ENCODE data around the gene INTS6. TPM values are rescaled to one million over a fixed set of nuclear protein-coding genes. Genes with fewer than 3 reads are reported as not detected.

Gene INTS6
- total RNA-seq, 1 experiment from 2014 or later, result 29.8 TPM

DNA sequence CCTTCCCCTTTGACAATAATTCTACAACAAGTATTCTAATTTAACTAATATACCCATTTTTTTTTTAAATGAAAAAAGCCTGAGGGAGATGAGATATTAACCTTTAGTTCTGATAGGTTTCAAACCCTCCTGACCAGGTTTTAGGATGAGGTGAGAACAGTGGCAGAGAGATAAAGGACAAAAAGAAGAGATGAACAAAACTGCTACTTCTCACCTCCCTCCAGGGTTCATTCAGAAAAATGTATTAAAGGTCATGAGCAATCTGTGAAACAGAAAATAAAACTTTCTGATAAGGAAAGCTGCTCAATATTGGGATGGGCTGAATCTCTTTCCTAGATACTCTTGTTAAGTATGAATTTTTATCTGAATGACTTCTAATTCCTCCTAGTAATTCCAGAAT is 89.2 kb downstream of the INTS6 start:
- H3K27ac ChIP-seq, result no peak overlapping the region
- no peak overlapping the region for H3K4me3 ChIP-seq
- no peaks in the 10 kb centered on the region for H3K9me3 ChIP-seq (replicated peaks)
- H3K4me1 ChIP-seq (replicated peaks), result peaks cover 6% of the 10 kb centered on the region
- no peak for DNase-seq (ENCODE audit: low read depth in 1 of 2, low spot score in 2 of 2)
- no peaks in the 10 kb centered on the region for H3K27me3 ChIP-seq (replicated peaks)
- peaks cover 38% of the 10 kb centered on the region for H3K36me3 ChIP-seq

GRCh38 chr13:51361106-51361505 is 91.7 kb downstream of the INTS6 start:
- no peak for DNase-seq (ENCODE audit: low read depth in 1 of 2, low spot score in 2 of 2)
- H3K27me3 ChIP-seq (replicated peaks), result no peaks in the 10 kb centered on the region
- no peaks in the 10 kb centered on the region for H3K9me3 ChIP-seq (replicated peaks)
- peaks cover 16% of the 10 kb centered on the region for H3K36me3 ChIP-seq
- H3K27ac ChIP-seq, result no peak overlapping the region
- no peak overlapping the region for H3K4me3 ChIP-seq
- H3K4me1 ChIP-seq (replicated peaks), result peaks cover 6% of the 10 kb centered on the region

DNA sequence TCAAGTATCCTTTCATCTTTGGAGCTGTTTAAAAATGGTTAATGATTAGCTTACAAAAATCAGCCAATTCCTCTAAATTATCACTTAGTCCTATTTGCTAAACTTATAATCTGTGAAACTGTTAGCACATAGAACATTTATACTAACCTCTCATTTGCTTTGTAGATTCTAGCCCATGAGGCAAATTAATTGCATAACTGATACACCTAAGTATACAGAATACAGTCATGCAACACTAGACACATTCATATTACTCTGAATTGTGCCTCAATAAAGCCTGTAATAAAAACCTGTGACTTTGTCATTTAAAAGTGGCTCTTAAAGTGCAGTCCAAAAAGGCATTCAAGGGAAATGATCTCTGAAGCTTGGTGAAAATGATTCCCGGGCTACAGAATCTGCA is 92.3 kb downstream of the INTS6 start:
- no peak for DNase-seq (ENCODE audit: low read depth in 1 of 2, low spot score in 2 of 2)

GRCh38 chr13:51359352-51359751 is 93.5 kb downstream of the INTS6 start:
- H3K36me3 ChIP-seq, result peaks cover 4% of the 10 kb centered on the region; the same call in 1 of the 2 replicates
- H3K9me3 ChIP-seq (replicated peaks), result no peaks in the 10 kb centered on the region
- H3K4me3 ChIP-seq, result no peak overlapping the region
- no peak for DNase-seq (ENCODE audit: low read depth in 1 of 2, low spot score in 2 of 2)
- H3K27ac ChIP-seq, result no peak overlapping the region
- H3K27me3 ChIP-seq (replicated peaks), result no peaks in the 10 kb centered on the region
- peaks cover under 1% of the 10 kb centered on the region for H3K4me1 ChIP-seq (replicated peaks)

More for the DNA sequence above, 92.3 kb downstream of the INTS6 start:
- Histone ChIP-seq H3K36me3 (peaks cover 14% of the 10 kb centered on the region), H3K4me1 (replicated peaks) (peaks cover 6% of the 10 kb centered on the region), H3K27me3 (replicated peaks) (no peaks in the 10 kb centered on the region), H3K4me3 (no peak overlapping the region), H3K9me3 (replicated peaks) (no peaks in the 10 kb centered on the region), H3K27ac (no peak overlapping the region)

DNA sequence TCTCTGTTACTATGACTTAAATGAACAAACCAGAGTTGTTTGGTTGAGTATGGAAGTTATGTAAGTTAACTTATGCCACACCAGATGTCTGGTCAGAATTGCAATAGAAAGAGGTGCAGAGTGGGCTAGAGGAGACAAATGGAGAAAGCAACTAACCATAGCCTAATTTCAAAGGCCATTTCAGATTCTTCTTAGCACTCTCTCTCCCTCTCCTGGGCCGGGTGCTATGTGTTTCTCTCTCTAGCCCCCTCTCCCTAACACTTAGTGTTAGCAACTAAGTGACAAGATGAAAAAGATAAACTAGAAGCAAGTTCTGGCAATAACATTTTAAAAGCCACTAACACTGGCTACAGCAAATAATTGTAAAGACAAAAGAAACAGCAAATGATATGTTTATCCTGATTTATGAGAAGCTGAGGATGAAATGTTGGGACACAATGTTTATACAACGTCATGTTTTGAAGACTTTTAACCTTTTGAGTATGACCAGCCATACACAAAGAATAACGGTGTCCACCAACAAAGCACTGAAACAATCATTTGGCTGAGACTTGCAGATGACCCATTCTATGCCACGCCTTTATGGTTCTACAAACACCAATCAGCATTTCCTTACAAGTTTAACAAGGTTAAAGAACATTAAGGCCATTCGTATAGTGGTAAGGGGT is 94.8 kb downstream of the INTS6 start:
- H3K27me3 ChIP-seq (replicated peaks), result no peaks in the 10 kb centered on the region
- no peak for DNase-seq (ENCODE audit: low read depth in 1 of 2, low spot score in 2 of 2)

GRCh38 chr13:51355217-51355616 is 97.6 kb downstream of the INTS6 start:
- no peak for DNase-seq (ENCODE audit: low read depth in 1 of 2, low spot score in 2 of 2)
- H3K4me3 ChIP-seq, result no peak overlapping the region
- H3K36me3 ChIP-seq, result no peaks in the 10 kb centered on the region
- H3K4me1 ChIP-seq (replicated peaks), result no peaks in the 10 kb centered on the region
- no peaks in the 10 kb centered on the region for H3K9me3 ChIP-seq (replicated peaks)
- H3K27ac ChIP-seq, result no peak overlapping the region
- H3K27me3 ChIP-seq (replicated peaks), result no peaks in the 10 kb centered on the region

More for the DNA sequence above, 94.8 kb downstream of the INTS6 start:
- Histone ChIP-seq H3K4me3 (no peak overlapping the region), H3K9me3 (replicated peaks) (no peaks in the 10 kb centered on the region), H3K4me1 (replicated peaks) (no peaks in the 10 kb centered on the region), H3K27ac (no peak overlapping the region), H3K36me3 (0 out of 2 replicates have a peak, but pooled peaks cover 4% of the 10 kb centered on the region)

- H3K27ac ChIP-seq, result no peak overlapping the region
These were observed 103.8 kb downstream of the INTS6 start for GRCh38 chr13:51349016-51349415.

DNA sequence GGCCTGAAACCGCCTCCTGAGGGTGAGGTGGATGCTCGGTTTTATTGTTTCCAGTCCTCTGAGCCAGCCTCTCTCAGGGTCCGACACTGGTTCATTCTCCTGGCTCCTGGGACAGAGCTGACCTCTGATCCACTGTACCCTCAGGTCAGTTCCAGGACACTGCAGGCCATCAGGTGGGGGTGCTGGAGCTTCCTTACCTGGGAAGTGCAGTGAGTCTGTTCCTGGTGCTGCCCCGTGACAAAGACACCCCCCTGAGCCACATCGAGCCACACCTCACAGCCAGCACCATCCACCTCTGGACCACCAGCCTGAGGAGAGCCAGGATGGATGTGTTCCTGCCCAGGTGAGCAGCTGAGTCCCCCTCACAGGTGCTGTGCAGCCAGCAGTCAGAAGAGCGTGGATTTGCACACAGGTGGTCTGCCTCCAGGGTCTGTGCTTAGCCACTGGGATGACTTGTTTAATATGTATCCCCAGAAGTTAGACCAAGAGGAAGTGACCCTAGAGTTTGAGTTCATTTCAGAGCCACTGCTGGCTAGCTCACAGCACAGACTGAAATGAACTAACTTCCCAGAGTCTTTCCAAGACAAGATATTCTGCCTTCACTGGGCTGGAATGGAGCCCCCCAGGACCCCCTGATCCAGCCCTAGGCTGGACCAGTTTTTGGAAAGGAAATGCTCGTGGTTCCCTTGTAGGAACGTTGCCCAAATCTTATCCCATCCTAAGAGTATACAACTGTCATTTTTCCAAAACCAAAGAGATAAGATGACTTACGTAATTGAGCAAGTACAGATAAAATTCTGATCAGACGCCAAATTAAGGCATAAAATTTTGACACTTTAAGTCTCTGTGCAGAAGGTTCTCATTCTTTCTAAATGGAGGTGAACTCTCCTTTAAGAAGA is 104.5 kb downstream of the INTS6 start:
- Histone ChIP-seq H3K4me3 (no peak overlapping the region), H3K27ac (no peak overlapping the region), H3K9me3 (replicated peaks) (no peaks in the 10 kb centered on the region), H3K36me3 (no peaks in the 10 kb centered on the region), H3K4me1 (replicated peaks) (no peaks in the 10 kb centered on the region), H3K27me3 (replicated peaks) (no peaks in the 10 kb centered on the region)
- DNase-seq (ENCODE audit: low read depth in 1 of 2, low spot score in 2 of 2), result no peak

More at GRCh38 chr13:51349016-51349415, 103.8 kb downstream of the INTS6 start:
- Histone ChIP-seq H3K27me3 (replicated peaks) (no peaks in the 10 kb centered on the region), H3K9me3 (replicated peaks) (no peaks in the 10 kb centered on the region), H3K36me3 (no peaks in the 10 kb centered on the region), H3K4me1 (replicated peaks) (no peaks in the 10 kb centered on the region), H3K4me3 (no peak overlapping the region)
- DNase-seq (ENCODE audit: low read depth in 1 of 2, low spot score in 2 of 2), result no peak

DNA sequence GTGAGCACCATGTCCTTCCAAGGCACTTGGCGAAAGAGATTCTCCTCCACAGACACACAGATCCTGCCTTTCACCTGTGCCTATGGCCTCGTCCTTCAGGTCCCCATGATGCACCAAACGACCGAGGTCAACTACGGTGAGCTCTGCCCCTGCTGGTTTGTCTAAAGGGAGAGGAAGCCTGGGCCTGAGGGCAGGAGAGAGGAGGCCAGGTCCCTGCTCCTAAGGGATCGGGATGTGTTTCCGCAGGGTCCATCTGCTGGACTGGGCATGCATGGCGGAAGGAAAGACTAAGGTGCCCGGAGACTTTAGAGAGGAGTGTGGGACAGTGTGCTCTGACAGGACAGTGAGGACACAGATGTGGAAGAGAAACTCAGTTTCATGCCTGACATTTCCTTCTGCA is 105.7 kb downstream of the INTS6 start:
- Histone ChIP-seq H3K4me1 (replicated peaks) (no peaks in the 10 kb centered on the region), H3K4me3 (no peak overlapping the region), H3K9me3 (replicated peaks) (no peaks in the 10 kb centered on the region), H3K27me3 (replicated peaks) (no peaks in the 10 kb centered on the region), H3K36me3 (no peaks in the 10 kb centered on the region), H3K27ac (no peak overlapping the region)
- DNase-seq (ENCODE audit: low read depth in 1 of 2, low spot score in 2 of 2), result no peak

DNA sequence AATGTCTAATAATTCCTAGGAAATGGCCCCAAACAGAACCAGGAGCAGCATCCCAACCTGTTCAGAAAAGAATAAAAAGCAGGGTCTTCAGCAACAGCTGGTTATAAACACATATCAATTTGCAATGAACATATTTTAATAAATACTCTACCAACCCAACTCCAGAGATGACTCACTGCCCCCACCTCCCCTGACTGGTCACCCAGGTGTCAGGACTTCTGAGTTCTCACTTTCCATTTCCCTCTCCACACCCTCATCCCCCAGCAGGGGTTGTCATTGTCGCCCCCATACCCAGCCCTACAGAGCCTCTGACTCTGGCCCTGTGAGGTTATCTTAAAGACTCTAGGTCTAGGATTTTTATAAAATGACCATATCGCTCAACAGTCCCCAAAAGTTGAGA is 106.4 kb downstream of the INTS6 start:
- Histone ChIP-seq H3K9me3 (replicated peaks) (no peaks in the 10 kb centered on the region), H3K4me1 (replicated peaks) (no peaks in the 10 kb centered on the region), H3K4me3 (no peak overlapping the region), H3K36me3 (no peaks in the 10 kb centered on the region), H3K27me3 (replicated peaks) (no peaks in the 10 kb centered on the region), H3K27ac (no peak overlapping the region)
- no peak for DNase-seq (ENCODE audit: low read depth in 1 of 2, low spot score in 2 of 2)

- H3K27me3 ChIP-seq (replicated peaks), result no peaks in the 10 kb centered on the region
These were observed 109.4 kb downstream of the INTS6 start for GRCh38 chr13:51343475-51343874.

DNA sequence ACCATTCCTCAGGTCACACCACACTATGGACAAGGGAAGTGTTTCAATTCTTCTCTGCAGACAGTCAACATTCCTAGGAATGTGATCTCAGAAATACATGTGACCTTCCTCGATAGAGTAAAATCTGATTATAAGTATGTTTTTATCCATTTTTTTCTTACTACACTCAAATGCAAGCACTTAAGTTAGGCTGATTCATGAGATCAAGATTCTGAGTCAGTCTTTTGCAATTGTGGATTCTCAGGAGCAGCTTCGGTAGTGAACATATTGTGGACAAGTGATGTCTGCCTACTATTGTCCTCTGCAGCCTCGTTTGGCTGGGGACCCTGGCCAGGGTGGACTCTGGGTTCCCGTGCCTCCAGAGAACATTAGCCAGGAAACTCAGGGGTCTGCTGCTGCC is 110.1 kb downstream of the INTS6 start:
- Histone ChIP-seq H3K4me1 (replicated peaks) (no peaks in the 10 kb centered on the region), H3K27ac (no peak overlapping the region), H3K9me3 (replicated peaks) (no peaks in the 10 kb centered on the region), H3K36me3 (no peaks in the 10 kb centered on the region), H3K4me3 (no peak overlapping the region), H3K27me3 (replicated peaks) (no peaks in the 10 kb centered on the region)
- no peak for DNase-seq (ENCODE audit: low read depth in 1 of 2, low spot score in 2 of 2)

More at GRCh38 chr13:51343475-51343874, 109.4 kb downstream of the INTS6 start:
- Histone ChIP-seq H3K9me3 (replicated peaks) (no peaks in the 10 kb centered on the region), H3K36me3 (no peaks in the 10 kb centered on the region), H3K4me1 (replicated peaks) (no peaks in the 10 kb centered on the region), H3K4me3 (no peak overlapping the region), H3K27ac (no peak overlapping the region)
- no peak for DNase-seq (ENCODE audit: low read depth in 1 of 2, low spot score in 2 of 2)

DNA sequence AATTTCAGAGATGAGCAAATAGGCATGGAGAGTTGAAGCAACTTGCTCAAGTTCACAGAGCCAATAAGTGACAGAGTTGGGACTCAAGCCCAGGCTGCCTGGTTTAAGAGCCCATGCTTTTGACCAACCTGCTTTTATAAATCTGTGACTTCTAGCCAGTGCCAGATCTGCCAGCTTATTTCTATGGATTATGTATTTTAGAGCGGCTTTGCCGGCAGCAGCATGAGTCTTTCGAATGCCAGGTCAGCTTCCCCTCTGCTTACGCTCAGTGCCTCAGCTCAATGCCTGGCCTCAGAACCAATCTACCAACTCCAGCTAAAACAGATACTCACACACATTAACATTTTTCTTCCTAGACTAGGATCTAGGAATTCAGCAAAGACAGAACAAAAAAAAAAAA is 111.0 kb downstream of the INTS6 start:
- H3K4me1 ChIP-seq (replicated peaks), result no peaks in the 10 kb centered on the region
- no peaks in the 10 kb centered on the region for H3K36me3 ChIP-seq
- H3K27ac ChIP-seq, result no peak overlapping the region
- no peak for DNase-seq (ENCODE audit: low read depth in 1 of 2, low spot score in 2 of 2)
- no peak overlapping the region for H3K4me3 ChIP-seq
- H3K27me3 ChIP-seq (replicated peaks), result no peaks in the 10 kb centered on the region
- no peaks in the 10 kb centered on the region for H3K9me3 ChIP-seq (replicated peaks)

DNA sequence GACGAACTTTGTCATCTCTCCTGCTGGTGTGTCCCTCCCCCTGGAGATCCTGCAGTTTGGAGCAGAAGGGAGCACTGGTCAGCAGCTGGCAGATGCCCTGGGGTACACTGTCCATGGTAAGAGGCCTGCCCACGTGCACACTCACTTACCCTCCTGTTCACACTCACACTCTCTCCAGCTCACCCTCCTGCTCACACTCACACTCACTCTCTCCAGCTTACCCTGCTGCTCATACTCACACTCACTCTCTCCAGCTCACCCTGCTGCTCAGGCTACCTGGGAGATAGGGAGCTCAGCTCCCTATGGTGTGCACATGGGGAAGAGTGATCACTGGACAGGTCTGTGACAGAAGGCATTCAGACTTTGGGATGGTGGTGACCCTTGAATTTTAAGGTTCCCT is 111.6 kb downstream of the INTS6 start:
- H3K9me3 ChIP-seq (replicated peaks), result no peaks in the 10 kb centered on the region
- no peak overlapping the region for H3K4me3 ChIP-seq
- H3K27ac ChIP-seq, result no peak overlapping the region
- H3K27me3 ChIP-seq (replicated peaks), result no peaks in the 10 kb centered on the region
- no peaks in the 10 kb centered on the region for H3K36me3 ChIP-seq
- DNase-seq (ENCODE audit: low read depth in 1 of 2, low spot score in 2 of 2), result no peak
- no peaks in the 10 kb centered on the region for H3K4me1 ChIP-seq (replicated peaks)

All from SJSA1 (cell line).